Endothelial cell of umbilical vein (primary cell): Measurements from ENCODE around the gene RGPD3.

Experiments
- EZH2 ChIP-seq: IDR thresholded peaks from 2 replicates; pipeline ENCODE4 v1.6.1; 2012; ENCODE audit warnings: borderline replicate concordance, low read depth, mild to moderate bottlenecking, moderate library complexity, low read length, inconsistent platforms; ENCODE audit not compliant: severe bottlenecking
- FOS ChIP-seq: IDR thresholded peaks from 2 replicates; pipeline ENCODE4 v1.6.1; 2011; ENCODE audit warnings: mild to moderate bottlenecking, low read length, moderate library complexity, borderline replicate concordance; ENCODE audit not compliant: insufficient read depth
- GATA2 ChIP-seq: IDR thresholded peaks from 2 replicates; pipeline ENCODE4 v1.7.0; 2011; ENCODE audit warnings: low read depth, mild to moderate bottlenecking, moderate library complexity, mixed read lengths, low read length; ENCODE audit not compliant: insufficient read length, insufficient read depth
- JUN ChIP-seq: IDR thresholded peaks from 2 replicates; pipeline ENCODE4 v1.6.1; 2011; ENCODE audit warnings: borderline replicate concordance, low read depth; ENCODE audit not compliant: insufficient read length, insufficient read depth
- MYC ChIP-seq: IDR thresholded peaks from one replicate; pipeline ENCODE4 v1.6.1; 2011; ENCODE audit warnings: mild to moderate bottlenecking, low read depth, low read length
- POLR2A ChIP-seq: IDR thresholded peaks from 2 replicates; pipeline ENCODE4 v1.6.1; 2012; ENCODE audit warnings: low read depth, mild to moderate bottlenecking, control low read depth, low read length
- POLR2AphosphoS5 ChIP-seq: IDR thresholded peaks from 2 replicates; pipeline ENCODE4 v1.6.1; 2012; ENCODE audit warnings: low read depth, mild to moderate bottlenecking, control low read depth, low read length, moderate library complexity; ENCODE audit not compliant: insufficient read depth
- TF ChIP-seq, protein P1 (sequence below), 2 donors: IDR thresholded peaks; 1 replicate in 1 of 2; 2 replicates in 1 of 2; pipeline ENCODE4 v1.5.1; 2011; ENCODE audit warnings: low read length in 2 of 2, mild to moderate bottlenecking in 2 of 2, moderate library complexity in 2 of 2, control low read depth in 1 of 2, inconsistent platforms in 1 of 2, low read depth in 1 of 2; ENCODE audit not compliant: insufficient read depth in 1 of 2; ENCODE audit errors: extremely low read depth in 1 of 2
- TF ChIP-seq, protein P2 (sequence below): IDR thresholded peaks from 2 replicates; pipeline ENCODE4 v1.6.1; 2011; ENCODE audit not compliant: insufficient read depth, insufficient read length

DNA sequence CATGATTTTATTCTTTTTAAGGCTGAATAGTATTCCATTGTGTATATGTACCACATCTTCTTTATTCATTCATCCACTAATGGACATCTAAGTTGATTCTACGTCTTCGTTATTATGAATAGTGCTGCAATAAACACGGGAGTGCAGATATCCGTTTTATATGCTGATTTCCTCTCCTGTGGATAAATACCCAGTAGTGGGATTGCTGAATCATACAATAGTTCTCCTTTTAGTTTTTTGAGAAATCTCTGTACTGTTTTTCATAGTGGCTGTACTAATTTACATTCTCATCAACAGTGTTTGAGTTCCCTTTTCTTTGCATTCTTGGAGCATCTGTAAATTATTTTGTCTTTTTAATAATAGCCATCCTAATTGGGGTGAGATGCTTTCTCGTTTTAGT, 114.5 kb downstream of the RGPD3 start:
- TF ChIP-seq, protein P1, sequence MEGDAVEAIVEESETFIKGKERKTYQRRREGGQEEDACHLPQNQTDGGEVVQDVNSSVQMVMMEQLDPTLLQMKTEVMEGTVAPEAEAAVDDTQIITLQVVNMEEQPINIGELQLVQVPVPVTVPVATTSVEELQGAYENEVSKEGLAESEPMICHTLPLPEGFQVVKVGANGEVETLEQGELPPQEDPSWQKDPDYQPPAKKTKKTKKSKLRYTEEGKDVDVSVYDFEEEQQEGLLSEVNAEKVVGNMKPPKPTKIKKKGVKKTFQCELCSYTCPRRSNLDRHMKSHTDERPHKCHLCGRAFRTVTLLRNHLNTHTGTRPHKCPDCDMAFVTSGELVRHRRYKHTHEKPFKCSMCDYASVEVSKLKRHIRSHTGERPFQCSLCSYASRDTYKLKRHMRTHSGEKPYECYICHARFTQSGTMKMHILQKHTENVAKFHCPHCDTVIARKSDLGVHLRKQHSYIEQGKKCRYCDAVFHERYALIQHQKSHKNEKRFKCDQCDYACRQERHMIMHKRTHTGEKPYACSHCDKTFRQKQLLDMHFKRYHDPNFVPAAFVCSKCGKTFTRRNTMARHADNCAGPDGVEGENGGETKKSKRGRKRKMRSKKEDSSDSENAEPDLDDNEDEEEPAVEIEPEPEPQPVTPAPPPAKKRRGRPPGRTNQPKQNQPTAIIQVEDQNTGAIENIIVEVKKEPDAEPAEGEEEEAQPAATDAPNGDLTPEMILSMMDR (IDR thresholded peaks at IDR 0.05; ENCODE audit: extremely low read depth in 1 of 2, insufficient read depth in 1 of 2, low read depth in 1 of 2, low read length in 2 of 2): no peak
- TF ChIP-seq, protein P2, sequence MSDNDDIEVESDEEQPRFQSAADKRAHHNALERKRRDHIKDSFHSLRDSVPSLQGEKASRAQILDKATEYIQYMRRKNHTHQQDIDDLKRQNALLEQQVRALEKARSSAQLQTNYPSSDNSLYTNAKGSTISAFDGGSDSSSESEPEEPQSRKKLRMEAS: no peak
- no peak for TF ChIP-seq POLR2A
- no peak for TF ChIP-seq EZH2
- TF ChIP-seq POLR2AphosphoS5: no peak
- TF ChIP-seq FOS: no peak
- no peak for TF ChIP-seq MYC
- no peak for TF ChIP-seq GATA2
- TF ChIP-seq JUN: no peak
